ENCODE measurements around the gene MYO15B. TPM values are rescaled to one million over a fixed set of nuclear protein-coding genes. Genes with fewer than 3 reads are reported as not detected.

Gene MYO15B
- total RNA-seq, 1 experiment from 2014 or later = 26.5 TPM

DNA sequence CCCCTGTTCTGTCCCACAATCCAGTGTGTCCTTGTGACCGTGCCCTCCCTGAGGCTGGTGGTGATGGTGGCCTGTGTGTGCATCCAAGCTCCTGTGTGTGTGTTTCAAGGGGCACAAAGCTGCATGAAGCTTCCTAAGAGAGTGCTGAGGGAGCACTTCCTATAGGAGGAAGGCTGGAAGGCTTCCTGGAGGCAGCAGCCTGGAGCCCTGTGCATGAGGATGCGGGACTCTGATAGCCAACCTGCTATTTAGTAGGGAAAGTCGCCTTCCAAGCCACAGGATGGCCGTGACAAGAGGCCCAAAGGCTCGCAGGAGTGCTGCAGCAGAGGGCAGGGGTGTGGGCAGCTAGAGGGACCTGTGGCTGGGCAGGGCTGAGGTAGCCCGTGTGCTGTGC lies 8.3 kb downstream of the MYO15B start:
- H3K27ac ChIP-seq (ENCODE audit: low read length) = no peak overlapping the region
- H3K4me1 ChIP-seq (ENCODE audit: control insufficient read depth, insufficient read depth, low read length) = peaks cover 2% of the 10 kb centered on the region
- TF ChIP-seq TCF7L2 (IDR thresholded peaks at IDR 0.05; ENCODE audit: low read depth, low read length) (no peak), SIN3A (IDR thresholded peaks at IDR 0.05; ENCODE audit: borderline replicate concordance, insufficient read depth, low read depth, low read length) (no peak), POLR2AphosphoS5 (IDR thresholded peaks at IDR 0.05; ENCODE audit: low read depth, low read length) (no peak)
- TF ChIP-seq, protein P1, sequence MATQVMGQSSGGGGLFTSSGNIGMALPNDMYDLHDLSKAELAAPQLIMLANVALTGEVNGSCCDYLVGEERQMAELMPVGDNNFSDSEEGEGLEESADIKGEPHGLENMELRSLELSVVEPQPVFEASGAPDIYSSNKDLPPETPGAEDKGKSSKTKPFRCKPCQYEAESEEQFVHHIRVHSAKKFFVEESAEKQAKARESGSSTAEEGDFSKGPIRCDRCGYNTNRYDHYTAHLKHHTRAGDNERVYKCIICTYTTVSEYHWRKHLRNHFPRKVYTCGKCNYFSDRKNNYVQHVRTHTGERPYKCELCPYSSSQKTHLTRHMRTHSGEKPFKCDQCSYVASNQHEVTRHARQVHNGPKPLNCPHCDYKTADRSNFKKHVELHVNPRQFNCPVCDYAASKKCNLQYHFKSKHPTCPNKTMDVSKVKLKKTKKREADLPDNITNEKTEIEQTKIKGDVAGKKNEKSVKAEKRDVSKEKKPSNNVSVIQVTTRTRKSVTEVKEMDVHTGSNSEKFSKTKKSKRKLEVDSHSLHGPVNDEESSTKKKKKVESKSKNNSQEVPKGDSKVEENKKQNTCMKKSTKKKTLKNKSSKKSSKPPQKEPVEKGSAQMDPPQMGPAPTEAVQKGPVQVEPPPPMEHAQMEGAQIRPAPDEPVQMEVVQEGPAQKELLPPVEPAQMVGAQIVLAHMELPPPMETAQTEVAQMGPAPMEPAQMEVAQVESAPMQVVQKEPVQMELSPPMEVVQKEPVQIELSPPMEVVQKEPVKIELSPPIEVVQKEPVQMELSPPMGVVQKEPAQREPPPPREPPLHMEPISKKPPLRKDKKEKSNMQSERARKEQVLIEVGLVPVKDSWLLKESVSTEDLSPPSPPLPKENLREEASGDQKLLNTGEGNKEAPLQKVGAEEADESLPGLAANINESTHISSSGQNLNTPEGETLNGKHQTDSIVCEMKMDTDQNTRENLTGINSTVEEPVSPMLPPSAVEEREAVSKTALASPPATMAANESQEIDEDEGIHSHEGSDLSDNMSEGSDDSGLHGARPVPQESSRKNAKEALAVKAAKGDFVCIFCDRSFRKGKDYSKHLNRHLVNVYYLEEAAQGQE (IDR thresholded peaks at IDR 0.05; ENCODE audit: insufficient read depth in 1 of 2, low read depth in 2 of 2, low read length in 1 of 2) = no peak
- TF ChIP-seq, protein P2, sequence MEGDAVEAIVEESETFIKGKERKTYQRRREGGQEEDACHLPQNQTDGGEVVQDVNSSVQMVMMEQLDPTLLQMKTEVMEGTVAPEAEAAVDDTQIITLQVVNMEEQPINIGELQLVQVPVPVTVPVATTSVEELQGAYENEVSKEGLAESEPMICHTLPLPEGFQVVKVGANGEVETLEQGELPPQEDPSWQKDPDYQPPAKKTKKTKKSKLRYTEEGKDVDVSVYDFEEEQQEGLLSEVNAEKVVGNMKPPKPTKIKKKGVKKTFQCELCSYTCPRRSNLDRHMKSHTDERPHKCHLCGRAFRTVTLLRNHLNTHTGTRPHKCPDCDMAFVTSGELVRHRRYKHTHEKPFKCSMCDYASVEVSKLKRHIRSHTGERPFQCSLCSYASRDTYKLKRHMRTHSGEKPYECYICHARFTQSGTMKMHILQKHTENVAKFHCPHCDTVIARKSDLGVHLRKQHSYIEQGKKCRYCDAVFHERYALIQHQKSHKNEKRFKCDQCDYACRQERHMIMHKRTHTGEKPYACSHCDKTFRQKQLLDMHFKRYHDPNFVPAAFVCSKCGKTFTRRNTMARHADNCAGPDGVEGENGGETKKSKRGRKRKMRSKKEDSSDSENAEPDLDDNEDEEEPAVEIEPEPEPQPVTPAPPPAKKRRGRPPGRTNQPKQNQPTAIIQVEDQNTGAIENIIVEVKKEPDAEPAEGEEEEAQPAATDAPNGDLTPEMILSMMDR (IDR thresholded peaks at IDR 0.05) = no peak
- H3K27me3 ChIP-seq (ENCODE audit: control insufficient read depth, insufficient read depth, low read length) = no peaks in the 10 kb centered on the region
- H3K4me3 ChIP-seq (ENCODE audit: low read depth in 2 of 2, low read length in 2 of 2) = no peak overlapping the region
- BruUV-seq (replicated peaks) = no TSS peak
- ATAC-seq (no peak), DNase-seq (ENCODE audit: low read depth, low spot score) (no peak)
- ChIA-PET POLR2A (interaction anchor here (0.6 kb wide), 1 partner anchor 141 kb away, joined by 3 read pairs; no protein-coding TSS in a partner anchor), CTCF (interaction anchor here (0.6 to 1.4 kb wide), 3 partner anchors 18 to 1138 kb away, joined by 3 to 5 read pairs (median 4); partner anchors contain the start of gene SMIM5)
- in situ Hi-C loops (cut with HindIII; ENCODE audit: low pct_unique_long_range_greater_than_20kb, low sequenced_read_pairs) = no loop called here
- intact Hi-C loops (cut with micrococcal nuclease; ENCODE audit: unreplicated experiment) = no loop called here
- no peaks in the 10 kb centered on the region for H3K36me3 ChIP-seq (ENCODE audit: control insufficient read depth, insufficient read depth, low read length)
- H3K9me3 ChIP-seq (ENCODE audit: control insufficient read depth, insufficient read depth, low read depth, low read length) = no peaks in the 10 kb centered on the region

DNA sequence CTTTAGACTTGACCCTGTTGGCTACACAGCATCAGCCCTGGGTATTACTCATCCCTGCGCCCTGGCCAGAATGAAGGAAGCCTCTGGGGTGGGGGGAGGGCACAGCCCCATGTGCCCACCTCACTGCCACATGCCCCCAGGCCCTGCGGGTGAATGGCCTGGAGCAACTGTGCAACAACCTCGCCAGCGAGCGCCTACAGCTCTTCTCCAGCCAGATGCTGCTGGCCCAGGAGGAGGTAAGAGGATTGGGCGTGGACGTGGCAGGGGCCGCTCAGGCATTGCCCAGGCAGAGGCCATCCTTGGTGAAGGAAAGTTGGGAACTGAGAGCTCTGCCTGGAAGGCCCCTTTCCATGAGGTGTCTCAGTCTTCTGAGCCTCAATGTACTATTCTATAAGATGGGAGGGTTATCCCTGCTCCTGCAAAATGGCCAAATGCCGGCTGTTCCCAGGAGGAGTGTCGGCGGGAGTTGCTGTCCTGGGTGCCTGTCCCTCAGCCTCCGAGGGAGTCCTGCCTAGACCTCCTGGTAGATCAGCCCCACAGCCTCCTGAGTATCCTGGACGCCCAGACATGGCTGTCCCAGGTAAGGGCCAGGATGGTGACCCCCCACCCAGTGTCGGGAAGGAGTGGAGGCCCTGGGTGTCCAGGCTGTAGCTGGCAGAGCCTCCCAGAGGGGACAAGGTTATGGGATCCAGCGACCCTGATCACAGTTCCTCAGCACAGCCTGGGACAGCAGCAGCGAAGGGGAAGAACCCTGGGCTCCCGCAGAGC lies 8.9 kb downstream of the MYO15B start:
- in situ Hi-C loops (cut with HindIII; ENCODE audit: low pct_unique_long_range_greater_than_20kb, low sequenced_read_pairs) = no loop called here
- POLR2A ChIA-PET = interaction anchor here (0.6 kb wide), 1 partner anchor 142 kb away, joined by 3 read pairs; no protein-coding TSS in a partner anchor
- intact Hi-C loops (cut with micrococcal nuclease; ENCODE audit: unreplicated experiment) = no loop called here
- ATAC-seq (no peak), DNase-seq (ENCODE audit: low read depth, low spot score) (no peak)
- TF ChIP-seq TCF7L2 (IDR thresholded peaks at IDR 0.05; ENCODE audit: low read depth, low read length) (no peak), SIN3A (IDR thresholded peaks at IDR 0.05; ENCODE audit: borderline replicate concordance, insufficient read depth, low read depth, low read length) (no peak), POLR2AphosphoS5 (IDR thresholded peaks at IDR 0.05; ENCODE audit: low read depth, low read length) (no peak)
- TF ChIP-seq, protein P2 (IDR thresholded peaks at IDR 0.05) = no peak
- TF ChIP-seq, protein P1 (IDR thresholded peaks at IDR 0.05; ENCODE audit: insufficient read depth in 1 of 2, low read depth in 2 of 2, low read length in 1 of 2) = no peak
- Histone ChIP-seq H3K36me3 (ENCODE audit: control insufficient read depth, insufficient read depth, low read length) (no peaks in the 10 kb centered on the region), H3K27ac (ENCODE audit: low read length) (no peak overlapping the region), H3K27me3 (ENCODE audit: control insufficient read depth, insufficient read depth, low read length) (no peaks in the 10 kb centered on the region), H3K9me3 (ENCODE audit: control insufficient read depth, insufficient read depth, low read depth, low read length) (no peaks in the 10 kb centered on the region), H3K4me1 (ENCODE audit: control insufficient read depth, insufficient read depth, low read length) (peaks cover 2% of the 10 kb centered on the region), H3K4me3 (ENCODE audit: low read depth in 2 of 2, low read length in 2 of 2) (no peak overlapping the region)
- BruUV-seq (replicated peaks) = no TSS peak
- CTCF ChIA-PET = interaction anchor here (0.8 to 1.4 kb wide), 2 partner anchors 17 to 1138 kb away, joined by 3 to 5 read pairs; no protein-coding TSS in a partner anchor

Measured in Panc1 (cell line).